NCI-H748 (cell line): Measurements from ENCODE around the gene IGSF21.

Experiments used
- DNase-seq: peaks from one replicate; lab custom pipeline; 2025; ENCODE audit not compliant: unreplicated experiment; lab: John Stamatoyannopoulos, UW

The IGSF21 gene

GRCh38 chr1:18119289-18119688, 11.7 kb downstream of the IGSF21 start:
- DNase-seq, result no peak

DNA sequence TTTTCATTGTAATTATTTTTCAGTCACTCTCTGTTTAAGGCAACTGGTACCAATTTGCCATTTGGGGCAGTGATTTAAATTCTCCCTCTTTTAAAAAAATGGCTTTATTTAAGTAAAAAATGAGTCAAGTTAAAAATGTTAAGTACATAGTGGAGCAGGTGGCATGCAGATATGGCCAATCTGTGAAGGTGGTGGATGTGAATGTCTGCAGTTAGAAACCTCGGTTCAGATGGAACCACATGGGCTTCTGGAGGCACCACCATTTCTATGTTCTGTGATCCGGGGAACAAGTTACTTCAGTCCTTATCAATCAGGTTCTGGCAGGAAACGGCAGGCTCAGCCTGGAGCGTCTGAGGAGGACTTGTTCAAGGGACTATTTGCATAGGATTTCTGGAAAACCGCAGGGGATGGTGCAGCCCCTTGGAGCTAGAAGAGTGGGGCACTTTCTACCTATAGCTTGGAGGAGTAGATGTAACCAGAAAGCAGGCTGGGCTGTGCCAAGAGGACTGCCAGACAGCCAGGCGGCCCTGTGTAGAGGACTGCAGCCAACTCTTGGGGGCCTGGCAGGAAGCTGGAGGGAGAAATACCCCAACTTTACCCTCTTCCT, 12.3 kb downstream of the IGSF21 start:
- DNase-seq, result no peak

DNA sequence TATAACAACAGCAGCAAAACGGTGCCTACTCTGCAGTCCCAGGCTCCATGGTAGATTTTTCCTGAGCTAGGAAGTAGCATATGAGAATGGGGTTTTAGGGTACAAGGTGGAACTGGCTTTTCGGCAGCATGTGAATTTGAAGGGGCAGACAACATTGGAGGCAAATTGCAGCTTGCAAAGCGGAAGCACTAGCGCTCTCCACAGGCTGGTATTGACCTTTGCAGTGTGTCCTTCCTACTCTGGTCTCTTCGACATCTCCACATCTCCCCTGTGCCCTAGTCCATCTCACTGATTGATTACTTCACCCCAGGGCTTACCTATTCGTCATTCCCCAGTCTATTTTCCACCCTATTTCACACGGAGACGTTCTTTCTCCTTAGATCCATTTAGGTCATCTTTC, 13.0 kb downstream of the IGSF21 start:
- no peak for DNase-seq

- DNase-seq, result no peak
These were observed 13.6 kb downstream of the IGSF21 start for GRCh38 chr1:18121072-18121820.

DNA sequence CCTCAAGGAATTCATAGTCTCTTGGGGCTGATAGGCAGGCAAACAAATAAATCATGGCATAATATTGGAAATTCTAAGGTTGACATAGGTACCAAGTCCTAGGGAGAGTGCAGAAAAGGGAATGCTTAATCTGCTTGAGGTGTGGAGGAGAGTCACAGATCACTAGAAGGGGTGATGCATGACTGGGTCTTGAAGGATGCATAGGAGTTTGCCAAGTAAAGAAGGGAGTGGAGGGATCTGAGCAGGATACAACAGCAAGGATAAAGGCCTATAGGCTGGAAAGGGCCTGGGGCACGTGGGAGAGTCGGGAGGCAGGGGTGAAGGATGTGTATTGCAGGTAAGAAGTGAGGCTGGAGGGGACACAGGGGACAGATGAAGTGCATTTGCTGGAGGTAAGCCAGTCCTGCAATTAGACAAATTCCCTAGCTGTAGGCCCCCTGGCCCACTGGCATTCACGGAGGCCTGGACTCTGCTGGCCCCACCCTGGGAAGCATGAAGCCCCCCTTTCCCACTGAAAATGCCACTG, 15.9 kb downstream of the IGSF21 start:
- DNase-seq, result no peak

DNA sequence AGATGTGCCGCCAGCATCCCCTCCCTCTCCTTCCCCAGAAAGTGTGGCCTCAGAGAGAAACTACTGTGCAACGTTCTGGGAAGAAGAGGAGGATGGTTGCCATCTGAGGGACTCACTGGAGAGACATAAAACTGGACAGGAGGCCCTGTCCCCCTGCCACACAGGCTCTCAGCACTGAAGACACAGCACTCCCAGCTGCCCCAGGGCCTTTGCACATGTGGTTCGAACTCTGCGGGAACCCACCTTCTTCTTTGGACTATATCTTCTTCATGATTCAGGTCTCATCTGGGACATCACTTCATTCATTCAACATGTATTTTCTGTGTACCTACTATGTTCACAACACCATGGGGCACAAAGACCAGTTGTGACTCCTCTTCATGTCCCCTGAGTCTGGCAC, 17.4 kb downstream of the IGSF21 start:
- DNase-seq, result no peak

DNA sequence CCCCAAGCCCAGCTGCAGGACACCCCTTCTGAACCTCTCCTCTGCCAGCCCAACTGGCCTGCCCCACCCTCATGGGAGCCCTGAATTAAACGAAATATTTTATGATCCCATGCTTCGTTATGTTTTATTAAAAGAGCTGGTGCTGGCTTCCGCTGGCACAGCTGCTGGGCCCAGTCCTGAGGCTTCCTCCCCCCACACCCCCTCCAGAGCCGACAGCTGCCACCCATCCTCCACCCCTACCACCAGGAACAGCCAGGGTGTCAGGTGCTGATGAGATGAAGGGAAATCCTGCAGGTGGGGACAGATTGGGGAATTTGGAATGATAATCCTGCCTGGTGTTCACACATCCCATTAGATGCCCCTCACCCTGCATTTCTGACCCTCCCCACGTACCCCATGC, 19.0 kb downstream of the IGSF21 start:
- DNase-seq, result no peak

DNA sequence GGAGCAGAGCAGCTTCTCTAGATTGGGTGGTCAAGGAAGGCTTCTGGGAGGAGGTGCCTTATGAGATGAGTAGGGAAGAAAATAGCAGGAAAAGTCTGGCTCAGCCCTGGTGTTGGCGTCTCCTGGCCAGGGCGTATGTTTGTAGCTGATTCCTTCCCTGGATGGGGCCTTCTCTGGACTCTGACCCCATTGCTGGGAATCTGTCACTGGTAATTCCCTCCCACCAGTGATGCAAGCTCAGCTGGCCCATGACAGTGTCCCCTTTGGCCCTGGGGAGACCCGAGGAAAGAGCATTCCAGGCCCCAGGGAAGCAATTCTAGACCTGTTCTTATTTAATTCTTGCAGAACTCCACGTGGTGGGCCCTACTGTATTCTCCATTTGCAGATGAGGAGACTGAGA, 20.7 kb downstream of the IGSF21 start:
- no peak for DNase-seq

- DNase-seq, result no peak
These were observed 22.8 kb downstream of the IGSF21 start for GRCh38 chr1:18130356-18130755.

- no peak for DNase-seq
These were observed 24.6 kb downstream of the IGSF21 start for GRCh38 chr1:18132022-18132710.

GRCh38 chr1:18132711-18133541, 25.3 kb downstream of the IGSF21 start:
- no peak for DNase-seq

- DNase-seq, result peak; percentile 30
These were observed 26.9 kb downstream of the IGSF21 start for GRCh38 chr1:18134324-18135046.

DNA sequence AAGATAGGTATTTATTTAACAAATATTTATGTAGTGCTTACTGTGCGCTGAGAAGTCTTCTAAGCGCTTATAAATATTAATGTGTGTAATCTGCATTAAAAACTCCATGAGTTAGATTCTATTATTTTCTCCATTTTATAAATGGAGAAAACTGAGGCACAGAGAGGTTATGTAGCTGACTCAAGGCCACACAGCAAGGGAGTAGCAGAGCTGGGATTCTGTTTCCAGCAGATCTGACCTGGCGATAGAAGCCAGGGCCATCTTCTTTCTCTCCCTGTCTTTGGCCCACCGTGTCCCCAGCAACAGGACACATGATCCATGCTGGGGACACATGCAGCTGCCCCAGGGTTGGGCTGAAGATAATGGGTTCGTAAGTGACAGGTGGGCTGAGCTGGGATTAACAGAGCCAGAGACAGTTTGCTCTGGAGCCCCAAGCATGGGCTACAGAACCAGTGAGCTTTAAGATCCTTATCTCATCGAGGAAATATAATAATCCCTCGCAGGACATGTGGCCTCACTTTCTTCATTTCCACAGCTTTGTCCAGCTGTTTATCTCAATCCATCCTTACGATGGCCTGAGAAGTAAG, 30.3 kb downstream of the IGSF21 start:
- no peak for DNase-seq

DNA sequence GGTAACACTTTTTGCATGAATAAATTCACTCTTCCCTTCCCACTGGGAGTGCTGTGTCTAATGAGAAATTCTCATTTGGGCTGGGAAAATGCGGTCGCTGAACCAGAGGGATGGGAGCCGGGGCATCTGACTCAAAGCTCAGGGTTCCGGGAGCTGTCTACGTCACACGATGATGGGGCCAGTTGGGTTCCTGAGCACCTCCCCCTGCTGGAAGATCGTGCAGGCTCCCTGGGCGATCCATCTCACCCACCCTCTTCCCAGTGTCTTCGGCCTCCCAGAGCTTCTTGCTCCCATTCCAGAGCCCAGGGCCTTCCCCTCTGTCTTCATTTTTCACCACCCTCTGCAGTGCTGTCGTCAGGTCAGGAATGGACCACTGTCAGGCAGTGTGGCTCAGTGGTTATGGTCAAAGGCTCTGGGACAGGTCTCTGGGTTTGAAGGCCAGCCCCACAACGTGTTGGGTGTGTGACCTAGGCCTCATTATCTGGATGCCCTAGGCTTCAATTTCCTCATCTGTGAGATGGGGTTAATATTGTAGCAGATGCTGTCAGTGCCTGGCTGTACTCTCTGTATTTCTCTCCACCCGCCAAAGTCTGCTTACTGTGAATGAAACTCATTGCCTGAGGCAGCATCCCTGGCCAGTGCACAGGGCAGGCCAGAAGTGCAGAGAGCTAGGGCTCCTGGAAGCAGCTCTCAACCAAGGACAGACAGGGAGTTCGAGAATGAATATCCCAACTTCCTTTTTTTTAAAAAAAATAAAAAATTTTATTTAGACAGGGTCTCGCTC, 31.8 kb downstream of the IGSF21 start:
- DNase-seq, result no peak

DNA sequence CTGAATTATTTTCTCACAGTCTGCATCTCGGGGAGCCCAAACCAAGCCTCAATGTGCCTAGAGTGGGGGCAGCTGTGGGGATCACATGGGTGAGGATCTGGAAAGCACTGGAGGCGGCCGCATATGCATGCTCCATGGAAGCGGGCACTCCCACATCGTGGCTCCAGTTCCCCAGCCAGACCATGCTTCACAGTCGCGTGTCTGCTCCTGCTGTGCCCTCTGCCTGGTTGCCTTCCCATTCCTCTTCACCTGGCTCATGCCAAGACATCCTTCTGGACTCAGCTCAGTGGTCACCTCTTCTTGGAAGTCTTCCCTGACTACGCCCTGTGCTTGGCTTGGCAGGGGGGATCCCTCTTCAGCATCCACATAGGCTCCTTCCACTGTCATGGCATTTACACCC, 32.8 kb downstream of the IGSF21 start:
- DNase-seq, result no peak

- DNase-seq, result no peak
These were observed 34.1 kb downstream of the IGSF21 start for GRCh38 chr1:18141661-18142060.

DNA sequence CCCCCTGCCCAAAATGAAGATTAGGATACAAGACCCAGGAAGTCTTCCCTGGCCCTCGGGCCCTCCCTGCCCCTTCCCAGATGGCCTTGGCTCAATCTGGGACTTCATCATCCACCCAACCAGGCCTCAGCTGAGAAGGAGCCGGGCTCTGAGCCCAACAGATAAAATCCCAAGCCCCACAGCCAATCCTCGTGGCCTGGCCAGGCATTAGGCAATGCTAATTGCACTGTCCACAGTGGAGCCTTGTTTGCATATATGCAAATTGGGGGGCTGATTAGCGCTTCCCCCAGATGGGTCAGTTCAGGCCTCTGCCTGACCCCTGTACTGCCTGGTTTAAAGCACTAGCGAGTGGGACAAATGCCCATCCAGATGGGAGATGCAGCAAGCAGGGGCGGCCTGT, 34.9 kb downstream of the IGSF21 start:
- DNase-seq, result no peak

DNA sequence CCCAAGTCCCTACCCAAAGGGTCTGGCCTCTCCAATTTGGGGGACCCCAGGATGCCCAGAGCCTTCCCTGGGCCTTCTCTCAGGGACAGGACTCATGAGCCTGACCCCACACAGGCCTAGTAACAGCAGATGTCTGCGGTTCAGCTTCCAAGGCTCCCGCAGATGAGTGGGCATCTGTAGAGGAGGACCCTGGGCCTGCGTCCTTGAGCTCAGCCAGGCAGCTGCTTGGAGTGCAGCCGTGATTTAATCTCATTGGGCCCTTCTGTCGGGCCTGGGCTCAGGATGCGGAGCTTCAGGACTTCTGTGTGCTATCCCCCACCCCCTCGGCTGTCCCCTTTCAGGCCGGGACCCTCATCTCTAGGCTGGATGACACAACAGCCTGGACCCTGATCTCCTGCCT, 35.4 kb downstream of the IGSF21 start:
- DNase-seq, result no peak

GRCh38 chr1:18144062-18144461, 36.5 kb downstream of the IGSF21 start:
- DNase-seq, result no peak
